ENCODE measurements around the gene NACC2.
"Not testable (repeated sequence)": the region's sequence is repeated elsewhere in the genome, so short reads cannot be mapped to it uniquely, and the experiment has no call there.

NACC2 gene

GRCh38 chr9:135973277-135974219, 121.5 kb downstream of the NACC2 start:
- DNase-seq: no peak

DNA sequence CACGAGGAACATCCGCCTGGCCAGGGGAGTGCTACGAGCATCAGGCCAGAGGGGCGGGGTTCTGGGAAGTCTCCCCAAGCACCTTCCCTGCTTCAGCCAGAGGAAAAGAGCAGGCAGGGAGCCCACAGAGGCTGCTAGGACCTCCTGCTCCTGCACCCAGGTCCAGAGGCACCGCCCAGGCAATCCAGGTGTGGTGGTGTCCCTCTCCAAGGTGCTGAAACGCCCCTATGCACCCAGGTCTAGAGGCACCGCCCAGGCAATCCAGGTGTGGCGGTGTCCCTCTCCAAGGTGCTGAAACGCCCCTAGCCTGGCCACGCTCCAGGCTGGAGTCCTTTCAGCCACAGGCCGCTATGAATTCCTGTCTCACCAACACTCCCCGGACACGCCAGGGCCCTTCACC, 123.2 kb downstream of the NACC2 start:
- no peak for DNase-seq

- no peak for DNase-seq
Measured at GRCh38 chr9:135971111-135971766, 123.8 kb downstream of the NACC2 start.

DNA sequence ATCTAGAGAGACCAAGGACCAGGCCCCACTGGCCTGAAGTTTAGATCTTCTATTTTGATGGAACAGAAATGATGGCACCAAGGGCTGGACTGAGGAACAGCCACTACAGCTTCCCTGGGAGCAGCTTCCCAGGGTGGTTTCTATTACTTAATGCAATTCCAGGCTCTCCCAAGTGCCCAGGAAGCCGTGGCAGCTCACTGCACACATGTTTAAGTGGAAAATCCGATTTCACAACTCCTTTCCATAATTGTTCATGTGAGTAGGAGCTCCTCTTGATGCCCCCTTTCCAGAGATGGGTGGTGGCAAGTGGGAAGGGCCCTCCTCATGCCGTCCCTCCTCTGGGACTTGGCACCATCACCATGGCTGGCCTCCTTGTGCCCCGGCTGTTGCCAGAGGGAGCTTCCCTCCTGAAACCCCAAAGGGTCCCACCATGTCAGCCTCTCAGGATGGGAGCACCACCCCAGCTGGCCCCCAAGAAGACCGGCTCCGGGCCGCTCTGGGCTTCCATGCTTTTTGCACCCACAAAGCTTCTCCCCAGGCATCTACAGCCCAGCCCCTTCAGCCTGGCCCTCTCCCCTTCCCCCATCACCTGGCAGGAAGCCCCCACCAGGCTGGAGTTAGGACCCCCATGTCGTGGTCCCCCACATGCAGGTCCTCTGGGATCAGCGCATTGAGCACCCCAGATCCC, 124.8 kb downstream of the NACC2 start:
- no peak for DNase-seq

DNA sequence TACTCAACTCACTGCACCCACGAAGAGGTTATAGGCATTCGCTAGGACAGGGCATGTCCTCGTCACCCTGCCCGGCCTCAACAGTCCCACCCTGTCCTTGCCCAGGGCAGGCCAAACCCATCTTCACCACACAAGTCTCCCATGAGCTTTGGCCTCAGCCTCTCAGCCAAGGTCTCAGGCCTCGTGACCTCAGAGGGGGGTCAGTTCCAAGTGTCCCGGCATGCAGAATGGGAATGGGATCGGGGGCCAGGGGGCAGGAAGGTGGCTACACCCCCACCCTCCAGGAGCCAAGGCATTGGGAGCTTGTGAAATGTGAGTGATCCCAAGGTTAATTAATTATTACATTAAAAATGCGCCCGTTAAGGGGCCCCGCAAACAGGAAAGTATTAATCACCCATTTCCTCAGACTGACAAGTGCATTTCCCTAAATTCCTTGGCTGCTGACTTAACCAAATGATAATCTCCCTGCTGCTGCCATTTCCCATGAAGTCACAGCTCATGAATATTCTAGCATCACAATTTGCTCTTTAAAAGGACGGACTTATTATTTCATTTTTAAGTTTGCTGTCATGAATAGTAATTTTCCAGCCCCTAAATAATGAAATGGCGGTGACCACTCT, 125.9 kb downstream of the NACC2 start:
- no peak for DNase-seq

- no peak for DNase-seq
Measured at GRCh38 chr9:135968601-135969000, 126.5 kb downstream of the NACC2 start.

DNA sequence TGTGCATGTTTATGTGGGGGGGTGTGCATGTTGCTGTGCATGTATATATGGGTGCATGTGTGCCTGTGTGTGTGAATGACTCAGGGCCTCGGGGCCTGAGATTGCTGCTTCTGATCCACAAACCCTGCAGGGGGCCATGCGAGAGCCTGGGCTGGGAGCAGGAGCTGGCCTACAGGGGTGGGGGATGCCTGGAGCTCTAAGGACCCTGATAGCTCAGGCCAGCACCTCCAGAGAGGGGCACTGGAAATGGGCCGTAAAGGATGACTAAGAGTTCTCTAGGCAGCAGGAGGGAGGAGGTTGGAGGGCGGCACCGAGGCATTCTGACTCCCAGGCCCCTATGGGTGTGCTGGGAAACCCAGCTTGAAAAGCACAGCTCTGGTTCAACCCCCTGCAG, 127.0 kb downstream of the NACC2 start:
- no peak for DNase-seq

DNA sequence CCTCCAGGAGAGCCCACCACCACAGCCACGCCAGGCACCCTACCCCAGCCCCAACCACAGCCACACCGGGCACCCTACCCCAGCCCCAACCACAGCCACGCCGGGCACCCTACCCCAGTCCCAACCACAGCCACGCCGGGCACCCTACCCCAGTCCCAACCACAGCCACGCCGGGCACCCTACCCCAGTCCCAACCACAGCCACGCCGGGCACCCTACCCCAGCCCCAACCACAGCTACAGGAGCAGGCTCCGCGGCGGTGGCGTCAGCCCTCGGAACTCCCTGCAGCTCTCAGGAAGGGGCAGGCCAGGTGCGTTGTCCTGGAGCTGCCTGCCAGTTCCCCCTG, 128.2 kb downstream of the NACC2 start:
- DNase-seq: not testable (repeated sequence)

GRCh38 chr9:135965124-135965756, 129.8 kb downstream of the NACC2 start:
- no peak for DNase-seq

DNA sequence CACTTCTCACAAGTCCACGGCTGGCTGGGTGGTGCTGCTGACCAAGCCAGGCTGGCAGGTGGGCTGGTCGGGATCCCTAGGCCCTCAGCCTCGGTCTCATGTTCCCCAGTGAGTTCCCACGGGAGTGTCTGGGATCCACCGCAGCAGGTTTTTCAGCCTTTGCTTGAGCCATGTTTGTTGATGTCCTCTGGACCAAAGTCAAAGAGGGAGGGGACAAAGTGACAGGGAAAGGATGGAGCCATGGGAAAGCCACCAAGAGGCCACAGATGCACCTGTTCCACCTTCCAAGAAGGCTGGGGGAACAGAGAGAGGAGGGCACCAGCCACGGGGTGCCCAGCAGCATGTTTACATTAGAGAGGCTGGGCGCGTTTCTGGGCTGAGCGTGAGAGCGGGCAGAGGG, 131.2 kb downstream of the NACC2 start:
- no peak for DNase-seq

GRCh38 chr9:135963338-135963737, 131.8 kb downstream of the NACC2 start:
- no peak for DNase-seq

DNA sequence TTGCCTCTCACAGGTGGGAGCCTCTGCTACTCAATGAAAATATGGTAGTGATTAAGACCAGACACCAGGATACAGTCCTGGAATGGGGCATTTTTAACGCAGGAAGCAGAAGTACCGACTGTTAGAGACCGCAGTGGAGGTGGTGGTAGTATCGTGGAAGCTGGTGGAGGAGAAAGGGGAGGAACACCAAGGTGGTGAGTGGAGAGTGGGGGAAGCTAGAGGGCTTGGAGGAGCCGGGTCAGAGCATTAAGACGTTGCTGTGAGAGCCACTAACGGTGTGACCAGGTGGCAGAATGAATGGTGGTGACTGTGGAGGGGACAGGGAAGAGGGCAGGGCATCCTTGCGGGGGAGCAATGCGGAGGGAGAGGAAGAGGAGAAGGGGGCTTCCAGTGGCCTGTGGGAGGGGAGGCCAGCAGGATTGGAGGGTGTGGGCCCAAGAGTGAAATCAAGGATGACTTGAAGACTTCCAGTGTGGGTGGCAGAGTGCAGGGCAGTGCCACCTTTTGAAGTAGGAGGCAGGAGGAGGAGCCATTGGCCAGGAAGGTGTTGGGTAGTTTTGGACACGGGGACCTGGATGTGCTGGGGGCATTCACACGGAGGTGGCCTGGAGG, 132.3 kb downstream of the NACC2 start:
- DNase-seq: no peak

DNA sequence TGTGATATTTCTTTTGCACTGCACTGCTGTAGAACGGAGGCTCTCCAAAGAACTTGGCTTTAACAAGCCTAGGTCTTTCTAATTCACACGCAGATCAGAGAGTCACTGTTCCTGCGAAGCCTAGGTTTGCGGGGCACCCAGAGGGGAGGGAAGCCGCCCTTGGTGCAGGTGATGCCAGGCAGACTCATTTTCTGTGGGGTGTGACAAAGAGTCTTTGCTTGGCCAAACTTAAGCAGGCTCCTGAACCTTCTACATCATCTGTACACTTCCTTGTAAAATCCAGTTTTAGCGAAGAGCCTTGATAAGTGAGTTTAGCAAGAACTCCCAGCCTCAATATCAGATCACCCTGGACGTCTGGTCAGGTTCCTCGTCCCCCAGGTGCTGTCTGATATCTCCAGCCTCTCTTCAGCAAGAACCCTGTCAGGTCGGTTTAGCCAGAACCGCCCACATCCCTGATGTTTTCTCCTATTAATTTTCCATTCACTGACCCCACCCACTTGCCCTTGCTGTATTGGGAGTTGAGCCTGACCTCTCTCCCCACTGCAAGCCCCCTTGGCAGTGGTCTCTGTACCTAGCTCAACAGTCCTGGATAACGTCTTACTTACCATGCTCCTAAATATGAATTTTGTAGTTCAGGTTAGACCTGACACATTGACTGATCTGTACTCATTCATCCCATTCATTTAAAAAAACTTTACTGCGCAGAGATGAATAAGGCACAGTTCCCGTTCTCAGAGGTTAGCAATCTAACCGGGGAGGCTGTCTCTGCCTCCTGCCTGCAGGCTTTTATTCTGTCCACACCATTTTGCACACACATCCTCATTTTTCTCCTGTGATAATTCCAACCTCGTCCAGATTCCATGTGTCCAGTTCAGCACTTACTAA, 133.0 kb downstream of the NACC2 start:
- DNase-seq: no peak

DNA sequence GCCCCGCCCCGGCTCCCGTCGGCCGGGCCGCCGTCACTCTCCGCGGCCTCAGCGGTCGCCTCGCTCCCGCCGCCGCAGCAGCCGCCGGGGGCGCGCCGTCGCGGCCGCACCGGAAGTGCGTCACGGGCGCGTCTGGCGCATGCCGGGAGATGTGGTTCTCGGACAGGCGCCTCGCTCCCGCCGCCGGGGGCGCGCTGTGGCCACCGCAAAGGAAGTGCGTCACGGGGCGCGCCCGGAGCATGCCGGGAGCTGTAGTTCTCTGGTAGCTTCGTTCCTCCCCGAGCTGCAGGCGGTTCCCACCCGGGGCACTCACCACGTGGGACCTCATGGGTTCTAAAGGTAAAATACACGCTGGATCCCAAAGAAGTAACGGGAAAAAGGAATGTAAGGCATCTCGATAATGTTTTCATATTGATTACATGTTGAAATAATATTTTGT, 133.8 kb downstream of the NACC2 start, which contains the start of gene UBAC1:
Gene UBAC1, minus strand, starts transcription at position 97 of the 439 bp plus-strand sequence. CDS start 211 bp downstream, outside the sequence.
- peak; percentile 87 for DNase-seq

- DNase-seq: no peak
Measured at GRCh38 chr9:135960411-135961276, 134.4 kb downstream of the NACC2 start.

- no peak for DNase-seq
Measured at GRCh38 chr9:135959814-135960213, 135.3 kb downstream of the NACC2 start.

- no peak for DNase-seq
Measured at GRCh38 chr9:135958485-135958884, 136.6 kb downstream of the NACC2 start.

GRCh38 chr9:135957431-135957830, 137.7 kb downstream of the NACC2 start:
- no peak for DNase-seq

DNA sequence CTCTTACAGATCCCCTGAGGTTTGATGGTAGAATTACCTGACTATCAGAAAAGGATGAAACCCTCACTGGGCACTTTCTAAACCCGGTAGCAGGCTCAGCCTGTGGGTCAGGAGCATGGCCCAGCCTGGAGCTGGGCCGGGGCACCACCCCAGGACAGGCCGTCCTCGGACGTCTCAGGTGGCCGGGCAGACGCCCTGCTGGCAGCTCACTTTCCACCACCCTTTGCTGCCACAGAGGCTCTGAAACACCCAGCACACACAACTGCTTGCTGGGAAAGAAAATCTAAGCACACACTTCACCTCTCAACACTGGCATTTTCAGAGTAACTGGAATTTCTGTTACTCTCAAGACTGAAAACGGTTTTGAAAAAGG, 138.3 kb downstream of the NACC2 start:
- DNase-seq: no peak
